Activated T-cell treated with anti-CD3 and anti-CD28 coated beads, Interleukin-2, amount 50 U/mL, for 4 hours (primary cell): ENCODE data around the gene ZSWIM4. TPM values are rescaled to one million over a fixed set of nuclear protein-coding genes. Genes with fewer than 3 reads are reported as not detected.
A peak's percentile ranks its signal among the peaks of the same experiment; 100 is the strongest.

Experiments
- ATAC-seq, 2 donors: fragments of 200-7000 bp; cut with Tn5 transposase; one replicate each; pipeline ENCODE4 v1.10.0; 2021
- DNase-seq: peaks from one replicate; pipeline ENCODE4 v3.0.0-alpha.2; 2020
- H3K27me3 Mint-ChIP-seq: one replicate; pipeline ENCODE4 v1.8.0; 2021; ENCODE audit warnings: low read depth, mixed read lengths
- H3K36me3 Mint-ChIP-seq: one replicate; pipeline ENCODE4 v1.8.0; 2022; ENCODE audit warnings: mixed read lengths; ENCODE audit not compliant: insufficient read depth
- H3K4me1 Mint-ChIP-seq: one replicate; pipeline ENCODE4 v1.8.0; 2021; ENCODE audit warnings: low read depth, mixed read lengths
- H3K4me3 Mint-ChIP-seq: one replicate; pipeline ENCODE4 v1.8.0; 2021; ENCODE audit warnings: mild to moderate bottlenecking, moderate library complexity, mixed read lengths
- H3K9me3 Mint-ChIP-seq: one replicate; pipeline ENCODE4 v1.8.0; 2021; ENCODE audit warnings: mixed read lengths
- total RNA-seq, 3 donors: library from RNA; stranded (reverse); gene quantifications; one replicate each; pipeline ENCODE4 v1.2.1, GENCODE V29; 2021

Gene ZSWIM4
- total RNA-seq, 3 donors from 2014 or later, result 3.2 to 5.0 (median 3.7) TPM

DNA sequence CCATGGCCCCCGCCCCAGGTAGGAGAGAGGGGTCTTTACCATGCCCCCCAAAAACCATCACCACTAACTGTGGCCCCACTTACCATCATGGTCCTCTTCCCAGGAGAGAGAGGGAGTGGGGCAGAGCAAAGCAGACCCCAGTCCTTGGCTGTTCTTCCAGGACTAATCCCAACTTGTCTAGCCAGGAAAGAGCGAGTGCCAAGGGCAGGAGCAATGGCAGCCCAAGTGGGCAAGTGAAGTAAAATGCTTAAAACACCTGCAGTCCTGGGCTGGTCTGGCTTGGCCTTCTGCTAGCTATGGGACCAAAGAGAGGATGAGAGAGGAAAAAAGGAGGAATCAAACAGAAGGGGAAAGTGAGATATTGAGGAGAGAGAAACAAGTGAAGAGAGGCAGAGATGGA, 17.9 kb downstream of the ZSWIM4 start:
- Mint-ChIP-seq H3K36me3 (peaks cover 3% of the 10 kb centered on the region), H3K9me3 (no peaks in the 10 kb centered on the region), H3K4me3 (no peak overlapping the region), H3K4me1 (no peaks in the 10 kb centered on the region), H3K27me3 (no peaks in the 10 kb centered on the region)
- ATAC-seq (no peak), DNase-seq (no peak)

- ATAC-seq (no peak), DNase-seq (no peak)
- Mint-ChIP-seq H3K36me3 (peaks cover 3% of the 10 kb centered on the region), H3K9me3 (no peaks in the 10 kb centered on the region), H3K27me3 (no peaks in the 10 kb centered on the region), H3K4me3 (no peak overlapping the region), H3K4me1 (no peaks in the 10 kb centered on the region)
These were observed 19.3 kb downstream of the ZSWIM4 start for GRCh38 chr19:13814550-13814949.

- Mint-ChIP-seq H3K27me3 (no peaks in the 10 kb centered on the region), H3K36me3 (peaks cover 4% of the 10 kb centered on the region), H3K4me1 (no peaks in the 10 kb centered on the region), H3K9me3 (no peaks in the 10 kb centered on the region), H3K4me3 (no peak overlapping the region)
- peak; percentile 64 to 71 for ATAC-seq
- no peak for DNase-seq
These were observed 21.9 kb downstream of the ZSWIM4 start for GRCh38 chr19:13817018-13817614.

- Mint-ChIP-seq H3K36me3 (peaks cover 4% of the 10 kb centered on the region), H3K4me3 (no peak overlapping the region)
These were observed 22.6 kb downstream of the ZSWIM4 start for GRCh38 chr19:13817615-13818371.

DNA sequence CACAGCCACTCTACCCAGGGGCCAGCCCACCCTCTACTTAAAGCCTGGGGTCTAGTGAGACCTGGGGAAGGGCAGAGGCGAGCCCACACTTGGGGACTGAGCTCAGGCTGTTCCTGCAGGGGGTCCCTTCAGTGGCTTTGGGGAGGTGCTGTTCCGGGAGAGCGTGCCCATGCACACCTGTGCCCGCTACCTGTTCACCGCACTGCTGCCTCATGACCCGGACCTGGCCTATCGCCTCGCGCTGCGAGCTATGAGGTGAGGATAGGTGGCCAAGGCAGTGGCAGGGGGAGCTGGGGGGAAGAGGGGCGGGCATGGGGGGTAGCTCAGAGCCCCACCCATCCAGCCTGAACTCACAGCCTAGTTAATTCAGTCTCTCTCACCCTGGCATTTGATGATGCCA, 24.0 kb downstream of the ZSWIM4 start:
- H3K4me1 Mint-ChIP-seq, result no peaks in the 10 kb centered on the region
- H3K4me3 Mint-ChIP-seq, result no peak overlapping the region
- peaks cover 1% of the 10 kb centered on the region for H3K36me3 Mint-ChIP-seq
- H3K9me3 Mint-ChIP-seq, result no peaks in the 10 kb centered on the region
- ATAC-seq, result no peak
- H3K27me3 Mint-ChIP-seq, result no peaks in the 10 kb centered on the region
- no peak for DNase-seq

More at GRCh38 chr19:13817615-13818371, 22.6 kb downstream of the ZSWIM4 start:
- ATAC-seq, result peak; percentile 69 to 87
- DNase-seq, result peak; percentile 40
- Mint-ChIP-seq H3K27me3 (no peaks in the 10 kb centered on the region), H3K4me1 (no peaks in the 10 kb centered on the region), H3K9me3 (no peaks in the 10 kb centered on the region)

GRCh38 chr19:13821292-13821691, 26.0 kb downstream of the ZSWIM4 start:
- ATAC-seq, result no peak
- H3K36me3 Mint-ChIP-seq, result peaks cover 8% of the 10 kb centered on the region
- no peaks in the 10 kb centered on the region for H3K27me3 Mint-ChIP-seq
- no peaks in the 10 kb centered on the region for H3K9me3 Mint-ChIP-seq
- no peaks in the 10 kb centered on the region for H3K4me1 Mint-ChIP-seq
- H3K4me3 Mint-ChIP-seq, result no peak overlapping the region
- DNase-seq, result no peak

DNA sequence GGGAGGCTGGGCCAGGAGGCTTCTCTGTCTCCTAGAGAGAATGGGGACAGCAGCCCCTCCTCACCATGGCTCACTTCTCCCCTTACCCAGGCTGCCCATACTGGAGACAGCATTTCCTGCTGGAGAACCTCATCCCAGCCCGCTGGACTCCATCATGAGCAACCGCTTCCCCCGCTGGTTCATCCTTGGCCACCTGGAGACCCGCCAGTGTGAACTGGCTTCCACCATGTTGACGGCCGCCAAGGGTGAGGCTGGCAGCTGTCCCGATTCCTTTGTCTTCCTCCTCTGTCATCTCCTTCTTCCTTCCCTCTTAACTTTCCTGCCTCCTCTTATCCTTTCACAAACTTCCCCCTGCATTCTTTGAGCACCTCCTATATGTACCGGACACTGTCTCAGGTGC, 28.0 kb downstream of the ZSWIM4 start:
- peaks cover 8% of the 10 kb centered on the region for H3K36me3 Mint-ChIP-seq
- DNase-seq, result no peak
- H3K27me3 Mint-ChIP-seq, result no peaks in the 10 kb centered on the region
- H3K9me3 Mint-ChIP-seq, result no peaks in the 10 kb centered on the region
- ATAC-seq, result no peak
- H3K4me1 Mint-ChIP-seq, result no peaks in the 10 kb centered on the region
- H3K4me3 Mint-ChIP-seq, result no peak overlapping the region

GRCh38 chr19:13823901-13824300, 28.7 kb downstream of the ZSWIM4 start:
- DNase-seq (no peak), ATAC-seq (no peak)
- Mint-ChIP-seq H3K9me3 (no peaks in the 10 kb centered on the region), H3K4me1 (no peaks in the 10 kb centered on the region), H3K27me3 (no peaks in the 10 kb centered on the region), H3K36me3 (peaks cover 8% of the 10 kb centered on the region), H3K4me3 (no peak overlapping the region)

- no peaks in the 10 kb centered on the region for H3K27me3 Mint-ChIP-seq
- no peak overlapping the region for H3K4me3 Mint-ChIP-seq
- no peaks in the 10 kb centered on the region for H3K4me1 Mint-ChIP-seq
- no peaks in the 10 kb centered on the region for H3K9me3 Mint-ChIP-seq
- no peak for DNase-seq
- peaks cover 8% of the 10 kb centered on the region for H3K36me3 Mint-ChIP-seq
- no peak for ATAC-seq
These were observed 29.5 kb downstream of the ZSWIM4 start for GRCh38 chr19:13824703-13825102.

GRCh38 chr19:13825489-13826441, 30.5 kb downstream of the ZSWIM4 start:
- Mint-ChIP-seq H3K4me1 (no peaks in the 10 kb centered on the region), H3K9me3 (no peaks in the 10 kb centered on the region), H3K36me3 (peaks cover 8% of the 10 kb centered on the region), H3K27me3 (no peaks in the 10 kb centered on the region), H3K4me3 (no peak overlapping the region)
- ATAC-seq (peak in 1 of 2 donors; percentile 46), DNase-seq (no peak)

GRCh38 chr19:13826652-13827235, 31.5 kb downstream of the ZSWIM4 start:
- ATAC-seq, result no peak
- peaks cover 10% of the 10 kb centered on the region for H3K36me3 Mint-ChIP-seq
- no peaks in the 10 kb centered on the region for H3K9me3 Mint-ChIP-seq
- H3K4me1 Mint-ChIP-seq, result no peaks in the 10 kb centered on the region
- H3K27me3 Mint-ChIP-seq, result no peaks in the 10 kb centered on the region
- DNase-seq, result no peak
- no peak overlapping the region for H3K4me3 Mint-ChIP-seq

DNA sequence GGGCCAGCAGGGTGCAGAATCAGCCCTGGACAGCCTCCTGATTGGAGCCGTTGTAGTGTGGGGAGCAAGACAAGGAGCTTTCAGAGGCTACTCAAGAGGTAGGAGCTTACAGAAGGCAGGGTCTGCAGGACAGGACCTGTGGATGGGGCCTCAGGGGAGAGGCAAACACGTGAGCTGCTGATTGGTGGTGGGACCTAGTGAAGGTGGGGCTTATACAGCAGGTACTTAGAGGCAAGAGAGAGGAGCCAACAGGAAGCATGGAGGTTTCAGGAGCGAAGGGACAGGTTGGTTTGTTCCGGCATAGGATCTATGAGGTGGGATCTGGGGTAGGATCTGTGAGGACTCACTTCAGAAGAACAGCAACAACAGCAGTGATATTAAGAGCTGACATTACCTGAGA, 32.4 kb downstream of the ZSWIM4 start:
- H3K27me3 Mint-ChIP-seq, result no peaks in the 10 kb centered on the region
- H3K9me3 Mint-ChIP-seq, result no peaks in the 10 kb centered on the region
- H3K4me3 Mint-ChIP-seq, result no peak overlapping the region
- H3K36me3 Mint-ChIP-seq, result peaks cover 10% of the 10 kb centered on the region
- ATAC-seq (no peak), DNase-seq (no peak)
- H3K4me1 Mint-ChIP-seq, result no peaks in the 10 kb centered on the region

DNA sequence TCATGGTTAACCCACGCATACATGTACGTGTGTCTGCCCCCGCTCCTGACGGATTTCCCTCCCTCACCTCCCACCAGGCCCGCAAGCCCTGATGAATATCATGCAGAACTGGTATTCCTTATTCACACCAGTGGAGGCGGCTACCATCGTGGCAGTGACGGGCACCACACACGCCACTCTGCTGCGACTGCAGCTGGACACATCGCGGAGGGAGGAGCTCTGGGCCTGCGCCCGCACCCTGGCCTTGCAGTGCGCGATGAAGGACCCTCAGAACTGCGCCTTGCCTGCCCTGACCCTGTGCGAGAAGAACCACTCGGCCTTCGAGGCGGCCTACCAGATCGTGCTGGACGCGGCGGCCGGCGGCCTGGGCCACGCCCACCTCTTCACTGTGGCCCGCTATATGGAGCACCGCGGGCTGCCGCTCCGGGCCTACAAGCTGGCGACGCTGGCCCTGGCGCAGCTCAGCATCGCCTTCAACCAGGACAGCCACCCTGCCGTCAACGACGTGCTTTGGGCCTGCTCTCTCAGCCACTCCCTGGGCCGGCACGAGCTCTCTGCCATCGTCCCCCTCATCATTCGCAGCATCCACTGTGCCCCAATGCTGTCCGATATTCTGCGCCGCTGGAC, 35.0 kb downstream of the ZSWIM4 start:
- H3K4me1 Mint-ChIP-seq, result peaks cover 16% of the 10 kb centered on the region
- DNase-seq (no peak), ATAC-seq (no peak)
- H3K27me3 Mint-ChIP-seq, result no peaks in the 10 kb centered on the region
- no peak overlapping the region for H3K4me3 Mint-ChIP-seq
- H3K36me3 Mint-ChIP-seq, result peaks cover 15% of the 10 kb centered on the region
- no peaks in the 10 kb centered on the region for H3K9me3 Mint-ChIP-seq
